Coronary artery (tissue), 2 donors: Measurements from ENCODE around the gene NDUFS6.

Source experiments
- DNase-seq: peaks from one replicate; pipeline ENCODE4 v3.0.0-alpha.2; 2017; ENCODE audit warnings: low spot score
- H3K27ac ChIP-seq, 2 donors: fragments of 200-600 bp; sonication (generic); one replicate each; pipeline ENCODE4 v1.5.1; 2016 to 2019
- H3K4me3 ChIP-seq: fragments of 200-600 bp; sonication (generic); 2 replicates; pipeline ENCODE4 v1.5.1; 2016; ENCODE audit warnings: mild to moderate bottlenecking, moderate library complexity
- TF ChIP-seq, protein P1 (sequence below): fragments of 200-600 bp; sonication (generic); IDR thresholded peaks from one replicate; pipeline ENCODE4 v1.5.1; 2019; ENCODE audit warnings: antibody characterized with exemption

NDUFS6 gene

DNA sequence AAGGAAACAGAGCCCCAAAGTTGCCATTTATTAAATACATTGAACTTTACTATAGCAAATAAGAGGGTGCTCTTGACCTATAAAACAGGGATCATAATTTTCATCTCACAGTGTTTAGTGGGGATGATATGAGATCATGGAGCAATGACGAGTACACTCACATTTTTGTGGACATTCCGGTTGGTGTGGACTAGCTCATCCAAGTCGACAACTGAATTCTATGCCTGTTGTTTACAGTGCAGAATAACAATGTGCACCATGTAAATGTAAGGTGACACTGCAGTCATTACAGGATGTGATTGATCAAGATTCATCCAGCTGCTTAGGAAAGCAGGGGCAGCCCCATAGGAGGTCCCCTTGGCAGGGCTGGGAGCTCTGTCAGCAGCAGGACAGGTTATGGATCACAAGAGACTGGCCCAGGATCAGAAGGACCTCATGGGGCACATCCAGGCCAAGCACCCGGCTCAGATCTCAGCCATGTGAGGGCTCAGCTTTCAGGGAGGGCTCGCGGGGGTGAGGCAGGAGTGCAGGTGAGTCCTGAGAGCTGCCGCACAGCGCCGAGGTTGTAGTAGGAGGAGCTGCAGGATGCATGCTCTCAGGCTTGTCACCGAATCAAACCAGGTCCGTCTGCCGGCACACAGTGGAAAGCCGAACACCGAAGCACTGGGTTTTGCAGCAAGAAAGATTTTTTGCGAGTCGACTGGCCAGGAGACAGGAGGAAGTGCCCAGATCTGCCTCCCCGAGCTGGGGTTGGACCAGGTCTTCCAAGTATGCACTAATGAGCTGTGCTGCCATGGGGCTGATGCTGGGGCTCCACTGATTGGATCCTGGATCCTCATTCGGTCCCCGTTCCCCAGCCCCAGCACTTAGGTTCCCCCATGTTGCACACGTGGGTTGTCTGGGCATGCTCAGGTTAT, 29.8 kb upstream of the NDUFS6 start:
- DNase-seq, result no peak
- Histone ChIP-seq H3K27ac (no peak overlapping the region), H3K4me3 (no peak overlapping the region)
- TF ChIP-seq, protein P1, sequence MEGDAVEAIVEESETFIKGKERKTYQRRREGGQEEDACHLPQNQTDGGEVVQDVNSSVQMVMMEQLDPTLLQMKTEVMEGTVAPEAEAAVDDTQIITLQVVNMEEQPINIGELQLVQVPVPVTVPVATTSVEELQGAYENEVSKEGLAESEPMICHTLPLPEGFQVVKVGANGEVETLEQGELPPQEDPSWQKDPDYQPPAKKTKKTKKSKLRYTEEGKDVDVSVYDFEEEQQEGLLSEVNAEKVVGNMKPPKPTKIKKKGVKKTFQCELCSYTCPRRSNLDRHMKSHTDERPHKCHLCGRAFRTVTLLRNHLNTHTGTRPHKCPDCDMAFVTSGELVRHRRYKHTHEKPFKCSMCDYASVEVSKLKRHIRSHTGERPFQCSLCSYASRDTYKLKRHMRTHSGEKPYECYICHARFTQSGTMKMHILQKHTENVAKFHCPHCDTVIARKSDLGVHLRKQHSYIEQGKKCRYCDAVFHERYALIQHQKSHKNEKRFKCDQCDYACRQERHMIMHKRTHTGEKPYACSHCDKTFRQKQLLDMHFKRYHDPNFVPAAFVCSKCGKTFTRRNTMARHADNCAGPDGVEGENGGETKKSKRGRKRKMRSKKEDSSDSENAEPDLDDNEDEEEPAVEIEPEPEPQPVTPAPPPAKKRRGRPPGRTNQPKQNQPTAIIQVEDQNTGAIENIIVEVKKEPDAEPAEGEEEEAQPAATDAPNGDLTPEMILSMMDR, result no peak

DNA sequence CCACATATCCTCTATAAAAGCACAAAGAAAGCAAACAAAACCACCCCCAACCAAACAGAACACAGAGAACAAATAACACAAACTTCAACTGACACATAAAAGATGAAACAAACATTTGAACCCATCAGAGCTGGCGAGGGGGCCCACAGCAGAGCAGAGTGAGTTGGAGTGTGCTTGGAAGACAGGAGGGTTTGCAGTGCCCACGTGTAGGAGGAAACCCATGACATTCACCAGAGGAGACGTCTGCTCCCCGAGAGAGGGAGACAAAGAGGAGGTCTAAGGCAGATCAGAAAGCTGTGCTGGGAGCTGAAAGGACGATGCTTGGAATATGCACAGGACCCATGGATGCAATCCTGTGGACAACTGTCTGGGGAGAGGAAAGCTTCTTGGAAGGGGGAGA, 28.6 kb upstream of the NDUFS6 start:
- H3K4me3 ChIP-seq, result no peak overlapping the region
- no peak for DNase-seq
- TF ChIP-seq, protein P1, result no peak
- H3K27ac ChIP-seq, result no peak overlapping the region

DNA sequence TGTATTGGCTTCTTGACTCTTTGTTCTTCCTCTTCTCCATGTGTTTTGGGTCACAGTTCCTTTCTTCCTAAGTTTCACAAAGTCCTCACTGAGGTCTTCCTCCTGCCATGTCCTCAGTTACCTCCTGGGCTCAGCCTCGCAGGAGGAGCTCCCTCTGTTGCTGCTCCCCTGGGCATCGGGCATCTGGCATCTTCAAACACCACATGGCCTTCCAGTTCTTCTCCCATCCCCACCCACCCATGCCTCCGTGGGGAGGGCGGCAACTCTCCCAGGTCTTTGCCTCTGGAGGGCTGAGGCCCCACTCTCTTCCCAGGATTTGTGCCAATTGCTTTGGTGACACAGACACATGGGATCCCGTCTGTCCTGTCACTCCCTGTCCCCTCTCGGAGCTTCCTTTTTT, 24.4 kb upstream of the NDUFS6 start:
- TF ChIP-seq, protein P1, result no peak
- DNase-seq, result no peak
- Histone ChIP-seq H3K27ac (no peak overlapping the region), H3K4me3 (no peak overlapping the region)

DNA sequence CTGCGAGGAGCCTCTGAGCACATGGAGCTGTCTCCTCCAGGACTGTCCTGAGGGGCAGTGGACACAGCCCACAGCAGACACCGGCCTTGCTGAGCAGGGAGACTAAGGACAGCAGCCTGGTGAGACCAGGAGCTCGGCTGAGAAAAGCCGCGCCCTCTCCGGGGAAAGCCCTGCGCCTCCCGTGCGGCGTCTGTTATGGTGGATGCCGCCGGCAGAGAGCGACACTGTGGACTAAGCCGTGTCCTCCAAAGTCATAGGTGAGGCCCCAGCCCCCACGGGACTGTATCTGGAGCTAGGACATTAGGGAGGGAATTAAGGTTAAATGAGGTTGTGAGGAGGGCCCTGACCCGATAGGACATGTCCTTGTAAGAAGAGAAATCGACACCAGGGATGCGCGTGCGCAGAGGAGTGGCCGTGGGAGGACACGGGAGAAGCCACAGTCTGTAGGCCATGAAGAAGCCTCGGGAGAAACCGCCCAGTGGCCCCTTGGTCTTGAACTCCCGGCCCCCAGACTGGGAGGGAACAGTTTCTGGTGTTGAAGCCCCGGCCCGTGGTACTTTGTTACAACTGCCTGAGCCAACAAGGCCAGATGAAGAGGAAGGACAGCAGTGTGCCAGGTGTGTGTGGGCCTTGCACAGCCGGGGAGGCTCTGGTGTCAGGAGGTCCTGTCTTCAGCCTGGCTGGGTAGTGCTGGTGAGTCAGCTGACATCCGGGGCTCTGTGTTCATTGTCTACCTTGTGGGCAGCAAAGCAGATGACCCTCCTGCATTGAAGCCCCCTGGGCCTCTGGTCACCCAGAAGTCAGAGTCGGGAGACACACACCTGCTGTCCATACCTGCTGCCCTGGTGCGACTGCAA, 23.7 kb upstream of the NDUFS6 start:
- no peak overlapping the region for H3K27ac ChIP-seq
- TF ChIP-seq, protein P1, result no peak
- no peak overlapping the region for H3K4me3 ChIP-seq
- DNase-seq, result no peak

DNA sequence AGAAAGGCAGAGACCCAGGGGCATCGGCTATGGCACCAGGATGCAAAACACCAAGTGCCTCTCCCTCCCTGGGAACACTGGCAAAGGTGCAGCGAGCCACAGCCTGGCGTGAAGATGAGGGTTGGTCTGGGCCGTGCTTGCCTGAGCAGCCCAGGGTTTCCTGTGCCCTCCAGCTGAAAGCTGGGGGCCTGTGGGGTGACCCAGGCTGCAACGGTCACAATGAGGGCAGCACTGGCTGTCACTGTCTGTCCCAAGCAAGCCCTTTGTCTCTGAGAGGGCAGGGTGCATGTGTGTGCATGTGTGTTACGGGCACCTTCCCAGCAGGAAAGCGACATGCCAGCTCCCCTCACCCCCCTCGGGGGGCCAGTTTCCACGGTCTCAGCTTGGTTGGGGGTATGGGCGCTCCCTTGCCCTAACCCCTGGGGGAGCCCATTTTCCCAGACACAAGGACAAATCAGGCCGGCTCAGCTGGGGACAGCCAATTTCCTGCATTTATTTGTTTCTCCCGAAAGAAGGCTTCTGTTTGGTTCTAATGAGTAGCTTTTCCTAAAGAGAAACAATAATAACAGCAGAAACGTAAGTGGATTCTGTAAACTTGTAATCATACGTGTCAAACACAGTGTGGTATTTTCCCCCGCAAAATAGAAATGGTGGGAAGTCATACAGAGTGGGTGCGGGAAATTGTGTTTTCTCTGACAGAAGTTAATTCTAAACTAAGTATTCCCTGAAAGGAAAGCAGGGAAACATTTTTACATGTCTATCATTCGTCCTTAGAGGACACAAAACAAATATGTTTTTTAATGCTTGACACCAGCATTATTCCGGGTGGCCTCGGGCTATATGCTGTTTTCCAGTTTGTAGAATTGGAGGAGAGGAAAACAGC, 22.8 kb upstream of the NDUFS6 start:
- TF ChIP-seq, protein P1, result no peak
- Histone ChIP-seq H3K4me3 (no peak overlapping the region), H3K27ac (no peak overlapping the region)
- no peak for DNase-seq

DNA sequence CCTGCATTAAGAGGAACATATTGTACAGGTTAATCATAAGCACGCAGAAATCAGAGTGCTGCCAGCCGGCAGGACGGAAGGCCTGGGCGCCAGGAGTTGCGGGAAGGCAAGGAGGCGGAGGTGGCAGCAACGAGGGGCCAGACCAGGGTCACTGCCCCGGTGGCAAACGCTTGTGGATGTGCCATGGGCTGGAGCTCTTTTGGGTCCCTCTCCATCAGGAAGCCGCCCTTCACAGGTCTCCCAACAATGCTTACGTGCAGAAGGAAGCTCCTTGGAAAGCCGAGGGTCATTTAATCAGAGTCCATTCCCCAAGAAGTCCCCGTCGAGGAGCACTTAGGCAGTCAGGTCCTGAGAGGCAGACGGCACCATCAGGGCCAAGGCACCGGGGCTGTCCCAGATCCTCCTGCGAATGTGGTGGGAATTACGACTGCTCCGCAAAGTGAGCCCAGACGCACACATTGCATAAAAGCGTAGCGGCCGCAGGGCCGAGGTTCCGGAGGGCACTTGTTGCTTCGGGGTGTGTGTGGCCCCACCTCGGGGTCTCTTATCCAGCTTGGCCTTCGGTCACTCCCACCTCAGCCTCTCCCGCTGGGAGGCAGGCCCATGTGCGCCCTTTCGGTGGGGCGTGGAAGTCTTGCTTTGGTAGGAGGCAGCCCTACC, 22.1 kb upstream of the NDUFS6 start:
- Histone ChIP-seq H3K4me3 (no peak overlapping the region), H3K27ac (no peak overlapping the region)
- TF ChIP-seq, protein P1, result no peak
- no peak for DNase-seq
